Stimulated activated CD8-positive, alpha-beta memory T cell treated with anti-CD3 and anti-CD28 coated beads, Interleukin-12 subunit alpha, Interleukin-12 subunit beta, amount 100 ng/mL, for 4 hours (primary cell): ENCODE measurements around the gene NRG2.

Source experiments
- DNase-seq: peaks from one replicate; pipeline ENCODE4 v3.0.0-alpha.2; 2020; ENCODE audit warnings: low read depth

NRG2 gene

GRCh38 chr5:140042643-140043507 lies at the start of gene NRG2:
Gene NRG2, minus strand, starts transcription at chr5:140043299.
- no peak for DNase-seq

- no peak for DNase-seq
Measured at GRCh38 chr5:140090251-140090650, 47.2 kb upstream of the NRG2 start.

- DNase-seq, result no peak
Measured at GRCh38 chr5:140084541-140084940, 41.4 kb upstream of the NRG2 start.

- no peak for DNase-seq
Measured at GRCh38 chr5:140083650-140084049, 40.6 kb upstream of the NRG2 start.

- no peak for DNase-seq
Measured at GRCh38 chr5:140083120-140083519, 40.0 kb upstream of the NRG2 start.

- no peak for DNase-seq
Measured at GRCh38 chr5:140076788-140077187, 33.7 kb upstream of the NRG2 start.

- no peak for DNase-seq
Measured at GRCh38 chr5:140076142-140076541, 33.0 kb upstream of the NRG2 start.

- no peak for DNase-seq
Measured at GRCh38 chr5:140075371-140075770, 32.3 kb upstream of the NRG2 start.

- no peak for DNase-seq
Measured at GRCh38 chr5:140073296-140073695, 30.2 kb upstream of the NRG2 start.

- no peak for DNase-seq
Measured at GRCh38 chr5:140072812-140073211, 29.7 kb upstream of the NRG2 start.

- DNase-seq, result no peak
Measured at GRCh38 chr5:140060816-140061215, 17.7 kb upstream of the NRG2 start.

GRCh38 chr5:140058212-140058932 lies 15.3 kb upstream of the NRG2 start:
- DNase-seq, result no peak

GRCh38 chr5:140056880-140057279 lies 13.8 kb upstream of the NRG2 start:
- no peak for DNase-seq

GRCh38 chr5:140055152-140055551 lies 12.1 kb upstream of the NRG2 start:
- no peak for DNase-seq

GRCh38 chr5:140054086-140054689 lies 11.1 kb upstream of the NRG2 start:
- no peak for DNase-seq

GRCh38 chr5:140051950-140052349 lies 8.9 kb upstream of the NRG2 start:
- DNase-seq, result no peak

- no peak for DNase-seq
Measured at GRCh38 chr5:140049713-140050112, 6.6 kb upstream of the NRG2 start.

- DNase-seq, result no peak
Measured at GRCh38 chr5:140049205-140049604, 6.1 kb upstream of the NRG2 start.

GRCh38 chr5:140044041-140044440 lies 942 bp upstream of the NRG2 start:
- no peak for DNase-seq

GRCh38 chr5:140043508-140043872 lies 391 bp upstream of the NRG2 start:
- DNase-seq, result no peak

GRCh38 chr5:140042393-140042642 lies 781 bp downstream of the NRG2 start:
- DNase-seq, result no peak

- no peak for DNase-seq
Measured at GRCh38 chr5:140041492-140042392, 1.4 kb downstream of the NRG2 start.
